ELF-1 (cell line): ENCODE results near the gene COA3.

Experiments
- DNase-seq: peaks from one replicate; pipeline ENCODE4 v3.0.0-alpha.2; 2016; ENCODE audit warnings: low read depth, low spot score

The COA3 gene

GRCh38 chr17:42798383-42799380 lies at the start of gene COA3, which contains the start of gene CNTD1:
Gene COA3 (minus strand): TSS chr17:42798704. CDS start chr17:42798681, 23 bp downstream.
Gene CNTD1 (plus strand): TSS chr17:42798861. CDS start chr17:42799068, 207 bp downstream.
- peak; percentile 89 for DNase-seq

- DNase-seq, result no peak
Observed at GRCh38 chr17:42848093-42848492, 49.6 kb upstream of the COA3 start.

- no peak for DNase-seq
Observed at GRCh38 chr17:42846594-42847280, 48.2 kb upstream of the COA3 start.

- no peak for DNase-seq
Observed at GRCh38 chr17:42845918-42846593, 47.6 kb upstream of the COA3 start.

GRCh38 chr17:42845556-42845917 lies 47.0 kb upstream of the COA3 start:
- no peak for DNase-seq

- no peak for DNase-seq
Observed at GRCh38 chr17:42844761-42845555, 46.5 kb upstream of the COA3 start.

GRCh38 chr17:42844271-42844670 lies 45.8 kb upstream of the COA3 start, which contains the start of gene AOC2:
Gene AOC2 (plus strand): TSS chr17:42844580. CDS start chr17:42844627, 47 bp downstream.
- DNase-seq, result no peak

- DNase-seq, result peak; percentile 39
Observed at GRCh38 chr17:42843358-42843934, 44.9 kb upstream of the COA3 start.

GRCh38 chr17:42841975-42842685 lies 43.6 kb upstream of the COA3 start:
- DNase-seq, result no peak

GRCh38 chr17:42835732-42836131 lies 37.2 kb upstream of the COA3 start:
- no peak for DNase-seq

- DNase-seq, result no peak
Observed at GRCh38 chr17:42833767-42834422, 35.4 kb upstream of the COA3 start.

- peak; percentile 93 for DNase-seq
Observed at GRCh38 chr17:42832934-42833766, 34.6 kb upstream of the COA3 start, which contains the start of gene PSME3. Gene PSME3 (plus strand): TSS chr17:42833397. CDS start chr17:42833632, 235 bp downstream.

GRCh38 chr17:42832213-42832933 lies 33.9 kb upstream of the COA3 start:
- no peak for DNase-seq

GRCh38 chr17:42830971-42831370 lies 32.5 kb upstream of the COA3 start:
- DNase-seq, result no peak

- no peak for DNase-seq
Observed at GRCh38 chr17:42827472-42827871, 29.0 kb upstream of the COA3 start.

- DNase-seq, result no peak
Observed at GRCh38 chr17:42821176-42821575, 22.7 kb upstream of the COA3 start.

- peak; percentile 79 for DNase-seq
Observed at GRCh38 chr17:42819939-42820535, 21.5 kb upstream of the COA3 start.
